ENCODE results near the gene TMEM184A.

GRCh38 chr7:1592299-1592871, 36.4 kb upstream of the TMEM184A start:
- no peak for TF ChIP-seq CTCF (IDR thresholded peaks at IDR 0.05)
- TF ChIP-seq POLR2A (IDR thresholded peaks at IDR 0.05) = no peak

Measured in heart left ventricle (tissue), 13 donors.